ENCODE data around the gene SUSD2.
"Not testable (repeated sequence)": the region's sequence is repeated elsewhere in the genome, so short reads cannot be mapped to it uniquely, and the experiment has no call there.

SUSD2 gene

GRCh38 chr22:24189249-24190158, 8.2 kb downstream of the SUSD2 start:
- DNase-seq = peak; percentile 80

- DNase-seq = no peak
Observed at GRCh38 chr22:24190159-24190540, 8.9 kb downstream of the SUSD2 start.

GRCh38 chr22:24190596-24191208, 9.4 kb downstream of the SUSD2 start:
- DNase-seq = no peak

GRCh38 chr22:24191381-24191841, 10.1 kb downstream of the SUSD2 start:
- no peak for DNase-seq

GRCh38 chr22:24191893-24192292, 10.6 kb downstream of the SUSD2 start:
- no peak for DNase-seq

- no peak for DNase-seq
Observed at GRCh38 chr22:24198682-24199052, 17.4 kb downstream of the SUSD2 start.

- no peak for DNase-seq
Observed at GRCh38 chr22:24200619-24201212, 19.4 kb downstream of the SUSD2 start.

- DNase-seq = no peak
Observed at GRCh38 chr22:24201681-24202614, 20.7 kb downstream of the SUSD2 start.

GRCh38 chr22:24203856-24204255, 22.6 kb downstream of the SUSD2 start:
- not testable (repeated sequence) for DNase-seq

- peak; percentile 55 for DNase-seq
Observed at GRCh38 chr22:24205438-24206195, 24.3 kb downstream of the SUSD2 start.

GRCh38 chr22:24206460-24207263, 25.4 kb downstream of the SUSD2 start:
- DNase-seq = not testable (repeated sequence)

GRCh38 chr22:24207264-24208011, 26.2 kb downstream of the SUSD2 start:
- DNase-seq = peak; percentile 43

GRCh38 chr22:24208012-24208749, 26.9 kb downstream of the SUSD2 start:
- DNase-seq = peak; percentile 97

- DNase-seq = no peak
Observed at GRCh38 chr22:24209016-24209415, 27.7 kb downstream of the SUSD2 start.

GRCh38 chr22:24209687-24210086, 28.4 kb downstream of the SUSD2 start:
- no peak for DNase-seq

GRCh38 chr22:24210409-24210808, 29.1 kb downstream of the SUSD2 start:
- DNase-seq = not testable (repeated sequence)

- DNase-seq = not testable (repeated sequence)
Observed at GRCh38 chr22:24211716-24212115, 30.4 kb downstream of the SUSD2 start.

GRCh38 chr22:24213111-24213510, 31.8 kb downstream of the SUSD2 start:
- not testable (repeated sequence) for DNase-seq

All from suppressor macrophage treated with lipopolysaccharide for 4 hours (primary cell).